Activated T-helper 17 cell treated with anti-CD3 and anti-CD28 coated beads, Interleukin-2, amount 50 U/mL, for 72 hours (primary cell): ENCODE results near the gene CFAP299. TPM values are rescaled to one million over a fixed set of nuclear protein-coding genes. Genes with fewer than 3 reads are reported as not detected.
A peak's percentile ranks its signal among the peaks of the same experiment; 100 is the strongest.
"Not testable (repeated sequence)": the region's sequence is repeated elsewhere in the genome, so short reads cannot be mapped to it uniquely, and the experiment has no call there.

ENCODE experiments used
- ATAC-seq: fragments of 150-1000 bp; cut with Tn5 transposase; replicated peaks from 2 replicates; pipeline ENCODE4 v1.10.0; 2021; ENCODE audit warnings: mild to moderate bottlenecking, moderate library complexity
- H3K27ac Mint-ChIP-seq: one replicate; pipeline ENCODE4 v1.8.0; 2022; ENCODE audit warnings: mixed read lengths
- H3K27me3 Mint-ChIP-seq: one replicate; pipeline ENCODE4 v1.8.0; 2022; ENCODE audit warnings: mixed read lengths
- H3K36me3 Mint-ChIP-seq: one replicate; pipeline ENCODE4 v1.8.0; 2022; ENCODE audit warnings: low read depth, mild to moderate bottlenecking, mixed read lengths
- H3K4me1 Mint-ChIP-seq: one replicate; pipeline ENCODE4 v1.8.0; 2022; ENCODE audit warnings: mixed read lengths
- H3K4me3 Mint-ChIP-seq: one replicate; pipeline ENCODE4 v1.8.0; 2022; ENCODE audit warnings: mild to moderate bottlenecking, mixed read lengths
- H3K9me3 Mint-ChIP-seq: one replicate; pipeline ENCODE4 v1.8.0; 2022; ENCODE audit warnings: mixed read lengths
- total RNA-seq, 2 donors: library from RNA; stranded (reverse); gene quantifications; one replicate each; pipeline ENCODE4 v1.2.3, GENCODE V29; 2022

Gene CFAP299
- total RNA-seq, 2 donors from 2014 or later = 1.1 TPM; not detected in 1

GRCh38 chr4:80798082-80798481 is 462.6 kb downstream of the CFAP299 start:
- Mint-ChIP-seq H3K27ac (no peak overlapping the region), H3K36me3 (no peaks in the 10 kb centered on the region), H3K9me3 (peaks cover 10% of the 10 kb centered on the region), H3K4me1 (no peaks in the 10 kb centered on the region), H3K4me3 (no peak overlapping the region), H3K27me3 (no peaks in the 10 kb centered on the region)
- peak; percentile 49 for ATAC-seq

GRCh38 chr4:80800719-80801118 is 465.2 kb downstream of the CFAP299 start:
- H3K4me1 Mint-ChIP-seq, H3K9me3 Mint-ChIP-seq, H3K27ac Mint-ChIP-seq, H3K36me3 Mint-ChIP-seq, H3K27me3 Mint-ChIP-seq, H3K4me3 Mint-ChIP-seq: not testable (repeated sequence)
- ATAC-seq = peak; percentile 51

- H3K9me3 Mint-ChIP-seq = peaks cover 4% of the 10 kb centered on the region
- no peaks in the 10 kb centered on the region for H3K4me1 Mint-ChIP-seq
- H3K36me3 Mint-ChIP-seq = no peaks in the 10 kb centered on the region
- ATAC-seq = no peak
- no peak overlapping the region for H3K27ac Mint-ChIP-seq
- no peaks in the 10 kb centered on the region for H3K27me3 Mint-ChIP-seq
- H3K4me3 Mint-ChIP-seq = no peak overlapping the region
Measured at GRCh38 chr4:80803337-80803736, 467.8 kb downstream of the CFAP299 start.

- no peaks in the 10 kb centered on the region for H3K9me3 Mint-ChIP-seq
- H3K4me1 Mint-ChIP-seq = no peaks in the 10 kb centered on the region
- H3K27ac Mint-ChIP-seq = no peak overlapping the region
- no peak for ATAC-seq
- H3K27me3 Mint-ChIP-seq = no peaks in the 10 kb centered on the region
- H3K36me3 Mint-ChIP-seq = no peaks in the 10 kb centered on the region
- H3K4me3 Mint-ChIP-seq = no peak overlapping the region
Measured at GRCh38 chr4:80806472-80806871, 470.9 kb downstream of the CFAP299 start.

GRCh38 chr4:80809039-80809729 is 473.7 kb downstream of the CFAP299 start:
- no peak for ATAC-seq
- no peak overlapping the region for H3K4me3 Mint-ChIP-seq
- no peak overlapping the region for H3K27ac Mint-ChIP-seq
- no peaks in the 10 kb centered on the region for H3K27me3 Mint-ChIP-seq
- H3K9me3 Mint-ChIP-seq = no peaks in the 10 kb centered on the region
- H3K36me3 Mint-ChIP-seq = no peaks in the 10 kb centered on the region
- no peaks in the 10 kb centered on the region for H3K4me1 Mint-ChIP-seq

- ATAC-seq = no peak
- Mint-ChIP-seq H3K27ac (no peak overlapping the region), H3K27me3 (no peaks in the 10 kb centered on the region), H3K4me3 (no peak overlapping the region), H3K4me1 (no peaks in the 10 kb centered on the region), H3K9me3 (no peaks in the 10 kb centered on the region), H3K36me3 (no peaks in the 10 kb centered on the region)
Measured at GRCh38 chr4:80811406-80811805, 475.9 kb downstream of the CFAP299 start.

GRCh38 chr4:80812145-80812544 is 476.6 kb downstream of the CFAP299 start:
- Mint-ChIP-seq H3K27me3 (no peaks in the 10 kb centered on the region), H3K4me1 (no peaks in the 10 kb centered on the region), H3K9me3 (no peaks in the 10 kb centered on the region), H3K4me3 (no peak overlapping the region), H3K27ac (no peak overlapping the region), H3K36me3 (no peaks in the 10 kb centered on the region)
- ATAC-seq = no peak

GRCh38 chr4:80814266-80814665 is 478.7 kb downstream of the CFAP299 start:
- H3K4me1 Mint-ChIP-seq = no peaks in the 10 kb centered on the region
- no peak overlapping the region for H3K4me3 Mint-ChIP-seq
- no peak overlapping the region for H3K27ac Mint-ChIP-seq
- ATAC-seq = no peak
- no peaks in the 10 kb centered on the region for H3K36me3 Mint-ChIP-seq
- no peaks in the 10 kb centered on the region for H3K9me3 Mint-ChIP-seq
- no peaks in the 10 kb centered on the region for H3K27me3 Mint-ChIP-seq

- Mint-ChIP-seq H3K36me3 (no peaks in the 10 kb centered on the region), H3K4me1 (no peaks in the 10 kb centered on the region), H3K27me3 (no peaks in the 10 kb centered on the region), H3K27ac (no peak overlapping the region), H3K9me3 (peaks cover 7% of the 10 kb centered on the region), H3K4me3 (no peak overlapping the region)
- no peak for ATAC-seq
Measured at GRCh38 chr4:80831383-80832361, 496.1 kb downstream of the CFAP299 start.

GRCh38 chr4:80839281-80839680 is 503.8 kb downstream of the CFAP299 start:
- Mint-ChIP-seq H3K36me3 (no peaks in the 10 kb centered on the region), H3K27ac (no peak overlapping the region), H3K9me3 (no peaks in the 10 kb centered on the region), H3K4me3 (no peak overlapping the region), H3K4me1 (peaks cover 7% of the 10 kb centered on the region), H3K27me3 (no peaks in the 10 kb centered on the region)
- ATAC-seq = no peak

GRCh38 chr4:80839792-80840191 is 504.3 kb downstream of the CFAP299 start:
- peaks cover 7% of the 10 kb centered on the region for H3K4me1 Mint-ChIP-seq
- no peak overlapping the region for H3K27ac Mint-ChIP-seq
- H3K36me3 Mint-ChIP-seq = no peaks in the 10 kb centered on the region
- H3K27me3 Mint-ChIP-seq = no peaks in the 10 kb centered on the region
- no peak overlapping the region for H3K4me3 Mint-ChIP-seq
- H3K9me3 Mint-ChIP-seq = no peaks in the 10 kb centered on the region
- no peak for ATAC-seq

- no peaks in the 10 kb centered on the region for H3K27me3 Mint-ChIP-seq
- no peaks in the 10 kb centered on the region for H3K9me3 Mint-ChIP-seq
- ATAC-seq = no peak
- no peak overlapping the region for H3K27ac Mint-ChIP-seq
- H3K36me3 Mint-ChIP-seq = no peaks in the 10 kb centered on the region
- no peak overlapping the region for H3K4me3 Mint-ChIP-seq
- H3K4me1 Mint-ChIP-seq = peaks cover 7% of the 10 kb centered on the region
Measured at GRCh38 chr4:80840396-80840795, 504.9 kb downstream of the CFAP299 start.

GRCh38 chr4:80841587-80842281 is 506.2 kb downstream of the CFAP299 start:
- no peak for ATAC-seq
- no peak overlapping the region for H3K4me3 Mint-ChIP-seq
- no peaks in the 10 kb centered on the region for H3K9me3 Mint-ChIP-seq
- peaks cover 7% of the 10 kb centered on the region for H3K4me1 Mint-ChIP-seq
- H3K27ac Mint-ChIP-seq = no peak overlapping the region
- H3K27me3 Mint-ChIP-seq = no peaks in the 10 kb centered on the region
- no peaks in the 10 kb centered on the region for H3K36me3 Mint-ChIP-seq

- no peak overlapping the region for H3K27ac Mint-ChIP-seq
- H3K27me3 Mint-ChIP-seq = no peaks in the 10 kb centered on the region
- no peak for ATAC-seq
- no peaks in the 10 kb centered on the region for H3K9me3 Mint-ChIP-seq
- no peaks in the 10 kb centered on the region for H3K36me3 Mint-ChIP-seq
- H3K4me1 Mint-ChIP-seq = peaks cover 7% of the 10 kb centered on the region
- H3K4me3 Mint-ChIP-seq = no peak overlapping the region
Measured at GRCh38 chr4:80846210-80846609, 510.7 kb downstream of the CFAP299 start.
